ENCODE measurements around the gene SOX6.

Gene SOX6

GRCh38 chr11:16299884-16300782, 56.2 kb downstream of the SOX6 start:
- CTCF ChIA-PET, result interaction anchor here (1.2 to 1.9 kb wide), 4 partner anchors 12 to 55 kb away, joined by 3 to 7 read pairs (median 4); no protein-coding TSS in a partner anchor
- no peak for TF ChIP-seq CTCF (IDR thresholded peaks at IDR 0.05; ENCODE audit: control extremely low read depth, extremely low read depth, low read depth, missing control alignments)
- POLR2A ChIA-PET, result no interaction called here
- no peak for DNase-seq (ENCODE audit: extremely low spot score)

- POLR2A ChIA-PET, result no interaction called here
- CTCF ChIA-PET, result interaction anchor here (1.2 kb wide), 1 partner anchor 11 kb away, joined by 4 read pairs; no protein-coding TSS in a partner anchor
- TF ChIP-seq CTCF (IDR thresholded peaks at IDR 0.05; ENCODE audit: control extremely low read depth, extremely low read depth, low read depth, missing control alignments), result no peak
- DNase-seq (ENCODE audit: extremely low spot score), result no peak
These were observed 57.0 kb downstream of the SOX6 start for GRCh38 chr11:16299390-16299789.

- DNase-seq (ENCODE audit: extremely low spot score), result no peak
- ChIA-PET POLR2A (no interaction called here), CTCF (no interaction called here)
- TF ChIP-seq CTCF (IDR thresholded peaks at IDR 0.05; ENCODE audit: control extremely low read depth, extremely low read depth, low read depth, missing control alignments), result no peak
These were observed 59.0 kb downstream of the SOX6 start for GRCh38 chr11:16297332-16297731.

- CTCF ChIA-PET, result no interaction called here
- POLR2A ChIA-PET, result no interaction called here
- no peak for DNase-seq (ENCODE audit: extremely low spot score)
- no peak for TF ChIP-seq CTCF (IDR thresholded peaks at IDR 0.05; ENCODE audit: control extremely low read depth, extremely low read depth, low read depth, missing control alignments)
These were observed 60.1 kb downstream of the SOX6 start for GRCh38 chr11:16296273-16296672.

GRCh38 chr11:16295592-16295991, 60.8 kb downstream of the SOX6 start:
- POLR2A ChIA-PET, result no interaction called here
- DNase-seq (ENCODE audit: extremely low spot score), result no peak
- no peak for TF ChIP-seq CTCF (IDR thresholded peaks at IDR 0.05; ENCODE audit: control extremely low read depth, extremely low read depth, low read depth, missing control alignments)
- CTCF ChIA-PET, result no interaction called here

- CTCF ChIA-PET, result interaction anchor here (0.9 kb wide), 1 partner anchor 12 kb away, joined by 3 read pairs; no protein-coding TSS in a partner anchor
These were observed 63.1 kb downstream of the SOX6 start for GRCh38 chr11:16293204-16293681.

More at GRCh38 chr11:16293204-16293681, 63.1 kb downstream of the SOX6 start:
- no peak for DNase-seq (ENCODE audit: extremely low spot score)
- POLR2A ChIA-PET, result no interaction called here
- TF ChIP-seq CTCF (IDR thresholded peaks at IDR 0.05; ENCODE audit: control extremely low read depth, extremely low read depth, low read depth, missing control alignments), result no peak

All from GM10248 (cell line).